ENCODE measurements around the gene TMX3. TPM values are rescaled to one million over a fixed set of nuclear protein-coding genes. Genes with fewer than 3 reads are reported as not detected.

TMX3 gene
- total and polyA plus RNA-seq, 5 experiments from 2014 or later, result 13.0 to 72.4 (median 18.5) TPM

- Mint-ChIP-seq H3K27me3 (peaks cover 0 to 7% (median 0%) of the 10 kb centered on the region in 5 donors), H3K27ac (no peak overlapping the region)
- POLR2A ChIA-PET, result no interaction called here
Measured at GRCh38 chr18:68728081-68728700, 13.3 kb upstream of the TMX3 start.

GRCh38 chr18:68727506-68727905, 12.6 kb upstream of the TMX3 start:
- Mint-ChIP-seq H3K9me3 (no peaks in the 10 kb centered on the region), H3K27ac (no peak overlapping the region), H3K4me1 (peaks cover 7 to 13% (median 9%) of the 10 kb centered on the region in 4 donors), H3K4me3 (no peak overlapping the region), H3K36me3 (no peaks in the 10 kb centered on the region), H3K27me3 (peaks cover 0 to 7% (median 0%) of the 10 kb centered on the region in 5 donors)
- no peak for ATAC-seq
- no peak for DNase-seq
- POLR2A ChIA-PET, result no interaction called here

More at GRCh38 chr18:68728081-68728700, 13.3 kb upstream of the TMX3 start:
- no peak overlapping the region for H3K4me3 Mint-ChIP-seq
- ATAC-seq (no peak), DNase-seq (no peak)
- no peaks in the 10 kb centered on the region for H3K36me3 Mint-ChIP-seq
- no peaks in the 10 kb centered on the region for H3K9me3 Mint-ChIP-seq
- H3K4me1 Mint-ChIP-seq, result peaks cover under 1 to 7% (median 6%) of the 10 kb centered on the region in 4 donors

- DNase-seq (no peak), ATAC-seq (no peak)
- H3K36me3 Mint-ChIP-seq, result no peaks in the 10 kb centered on the region
- H3K27me3 Mint-ChIP-seq, result peaks cover 0 to 4% (median 0%) of the 10 kb centered on the region in 5 donors
- no peak overlapping the region for H3K27ac Mint-ChIP-seq
- no peaks in the 10 kb centered on the region for H3K9me3 Mint-ChIP-seq
- H3K4me3 Mint-ChIP-seq, result no peak overlapping the region
- H3K4me1 Mint-ChIP-seq, result peaks cover 16 to 32% (median 31%) of the 10 kb centered on the region in 4 donors
- POLR2A ChIA-PET, result no interaction called here
Measured at GRCh38 chr18:68725346-68725745, 10.4 kb upstream of the TMX3 start.

GRCh38 chr18:68724021-68724420, 9.1 kb upstream of the TMX3 start:
- no peaks in the 10 kb centered on the region for H3K9me3 Mint-ChIP-seq
- ATAC-seq (no peak), DNase-seq (no peak)
- H3K4me3 Mint-ChIP-seq, result peak overlapping the region in 1 of 10 donors; percentile 10
- peaks cover 16 to 34% (median 32%) of the 10 kb centered on the region in 4 donors for H3K4me1 Mint-ChIP-seq
- H3K27ac Mint-ChIP-seq, result peak overlapping the region in 1 of 10 donors; percentile 97
- POLR2A ChIA-PET, result no interaction called here
- H3K27me3 Mint-ChIP-seq, result peaks cover 0 to 4% (median 0%) of the 10 kb centered on the region in 5 donors
- H3K36me3 Mint-ChIP-seq, result peaks cover 0 to 7% (median 0%) of the 10 kb centered on the region in 3 donors

DNA sequence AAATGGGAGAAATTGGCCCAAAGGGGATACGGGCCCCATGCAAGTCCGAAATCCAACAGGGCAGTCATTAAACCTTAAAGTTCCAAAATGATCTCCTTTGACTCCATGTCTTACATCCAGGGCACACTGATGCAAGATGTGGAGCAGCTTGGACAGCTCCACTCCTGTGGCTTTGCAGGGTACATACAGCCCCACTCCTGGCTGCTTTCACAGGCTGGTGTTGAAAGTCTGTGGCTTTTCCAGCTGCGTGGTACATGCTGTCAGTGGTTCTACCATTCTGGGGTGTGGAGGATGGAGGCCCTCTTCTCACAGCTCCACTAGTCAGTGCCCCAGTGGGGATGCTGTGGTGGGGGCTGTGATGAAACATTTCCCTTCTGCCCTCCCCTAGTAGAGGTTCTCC, 8.6 kb upstream of the TMX3 start:
- H3K4me1 Mint-ChIP-seq, result peaks cover 16 to 34% (median 32%) of the 10 kb centered on the region in 4 donors
- POLR2A ChIA-PET, result no interaction called here

DNA sequence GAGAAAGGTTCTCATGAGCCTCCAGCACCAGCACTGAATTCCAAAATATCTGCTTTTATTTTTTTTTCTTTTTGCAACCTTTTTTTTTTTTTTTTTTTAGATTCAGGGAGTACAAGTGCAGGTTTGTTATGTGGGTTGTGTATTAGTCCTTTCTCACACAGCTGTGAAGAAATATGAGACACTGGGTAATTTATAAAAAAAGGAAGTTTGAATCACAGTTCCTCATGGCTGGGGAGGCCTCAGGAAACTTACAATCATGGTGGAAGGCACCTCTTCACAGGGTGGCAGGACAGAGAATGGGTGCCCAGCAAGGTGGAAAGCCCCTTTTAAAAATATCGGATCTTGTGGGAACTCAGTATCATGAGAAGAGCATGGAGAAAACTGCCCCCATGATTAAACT, 7.9 kb upstream of the TMX3 start:
- H3K4me1 Mint-ChIP-seq, result peaks cover 16 to 34% (median 32%) of the 10 kb centered on the region in 4 donors
- no peak for DNase-seq
- ATAC-seq, result no peak
- POLR2A ChIA-PET, result no interaction called here
- peaks cover 0 to 7% (median 0%) of the 10 kb centered on the region in 3 donors for H3K36me3 Mint-ChIP-seq
- H3K9me3 Mint-ChIP-seq, result no peaks in the 10 kb centered on the region
- H3K27ac Mint-ChIP-seq, result peak overlapping the region in 5 of 10 donors; percentile 61 to 98 (median 97)
- H3K4me3 Mint-ChIP-seq, result peak overlapping the region in 1 of 10 donors; percentile 86
- no peaks in the 10 kb centered on the region for H3K27me3 Mint-ChIP-seq

More for the DNA sequence above, 8.6 kb upstream of the TMX3 start:
- Mint-ChIP-seq H3K27ac (peak overlapping the region in 6 of 10 donors; percentile 12 to 98 (median 59)), H3K36me3 (peaks cover 0 to 7% (median 0%) of the 10 kb centered on the region in 3 donors), H3K9me3 (no peaks in the 10 kb centered on the region), H3K4me3 (peak overlapping the region in 3 of 10 donors; percentile 10 to 29 (median 11)), H3K27me3 (peaks cover 0 to 2% (median 0%) of the 10 kb centered on the region in 5 donors)
- no peak for DNase-seq
- no peak for ATAC-seq

- H3K4me3 Mint-ChIP-seq, result peak overlapping the region; percentile 73 to 92 (median 88)
- H3K9me3 Mint-ChIP-seq, result no peaks in the 10 kb centered on the region
- DNase-seq, result peak in 3 of 10 donors; percentile 27 to 50 (median 46)
- no peaks in the 10 kb centered on the region for H3K27me3 Mint-ChIP-seq
- peaks cover 0 to 7% (median 0%) of the 10 kb centered on the region in 3 donors for H3K36me3 Mint-ChIP-seq
- peak; percentile 90 to 92 for ATAC-seq
- H3K27ac Mint-ChIP-seq, result peak overlapping the region; percentile 61 to 98 (median 94)
- peaks cover 16 to 34% (median 32%) of the 10 kb centered on the region in 4 donors for H3K4me1 Mint-ChIP-seq
- POLR2A ChIA-PET, result interaction anchor here (1.1 kb wide), 1 partner anchor 9 kb away, joined by 3 read pairs; no protein-coding TSS in a partner anchor
Measured at GRCh38 chr18:68721681-68722583, 7.0 kb upstream of the TMX3 start.

- peaks cover 0 to 30% (median 16%) of the 10 kb centered on the region in 3 donors for H3K36me3 Mint-ChIP-seq
- H3K27me3 Mint-ChIP-seq, result no peaks in the 10 kb centered on the region
- H3K27ac Mint-ChIP-seq, result peak overlapping the region; percentile 86 to 97 (median 92)
- ATAC-seq (peak; percentile 4 to 5), DNase-seq (no peak)
- H3K9me3 Mint-ChIP-seq, result no peaks in the 10 kb centered on the region
- POLR2A ChIA-PET, result interaction anchor here (1.4 kb wide), 1 partner anchor 1491 kb away, joined by 3 read pairs; the partner anchor contains the start of gene RTTN
- peak overlapping the region; percentile 94 to 100 (median 98) for H3K4me3 Mint-ChIP-seq
- H3K4me1 Mint-ChIP-seq, result peaks cover 19 to 54% (median 52%) of the 10 kb centered on the region in 4 donors
Measured at GRCh38 chr18:68714366-68714711, 569 bp downstream of the TMX3 start.

GRCh38 chr18:68713796-68714195, 1.1 kb downstream of the TMX3 start:
- POLR2A ChIA-PET, result no interaction called here
- Mint-ChIP-seq H3K36me3 (peaks cover 0 to 36% (median 16%) of the 10 kb centered on the region in 3 donors), H3K27ac (peak overlapping the region; percentile 86 to 97 (median 92)), H3K9me3 (no peaks in the 10 kb centered on the region), H3K4me3 (peak overlapping the region; percentile 94 to 100 (median 98)), H3K27me3 (no peaks in the 10 kb centered on the region), H3K4me1 (peaks cover 19 to 57% (median 56%) of the 10 kb centered on the region in 4 donors)
- DNase-seq, result no peak
- ATAC-seq, result no peak

GRCh38 chr18:68713131-68713530, 1.8 kb downstream of the TMX3 start:
- H3K27me3 Mint-ChIP-seq, result no peaks in the 10 kb centered on the region
- POLR2A ChIA-PET, result interaction anchor here (0.9 kb wide), 1 partner anchor 9 kb away, joined by 3 read pairs; no protein-coding TSS in a partner anchor

DNA sequence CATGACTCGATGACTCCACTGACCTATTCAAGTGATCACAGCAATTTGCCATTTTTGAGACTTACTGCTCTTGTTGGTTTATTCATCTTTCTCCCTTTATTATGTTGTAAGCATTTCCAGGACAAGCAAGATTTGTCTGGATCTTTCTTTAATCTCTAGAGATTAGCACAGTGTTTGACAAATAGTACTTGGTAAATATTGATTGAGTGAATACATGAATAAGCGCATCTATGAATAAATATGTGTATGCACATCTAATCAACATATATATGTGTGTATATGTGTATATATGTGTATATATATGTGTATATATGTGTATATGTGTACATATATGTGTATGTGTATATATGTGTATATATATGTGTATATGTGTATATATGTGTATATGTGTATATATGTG, 7.3 kb downstream of the TMX3 start:
- DNase-seq (no peak), ATAC-seq (no peak)
- Mint-ChIP-seq H3K4me1 (peaks cover 20 to 77% (median 66%) of the 10 kb centered on the region in 4 donors), H3K27me3 (no peaks in the 10 kb centered on the region), H3K27ac (no peak overlapping the region), H3K4me3 (no peak overlapping the region), H3K36me3 (peaks cover 0 to 86% (median 29%) of the 10 kb centered on the region in 3 donors), H3K9me3 (no peaks in the 10 kb centered on the region)
- POLR2A ChIA-PET, result no interaction called here

More at GRCh38 chr18:68713131-68713530, 1.8 kb downstream of the TMX3 start:
- ATAC-seq (no peak), DNase-seq (no peak)
- H3K9me3 Mint-ChIP-seq, result no peaks in the 10 kb centered on the region
- peaks cover 20 to 64% (median 60%) of the 10 kb centered on the region in 4 donors for H3K4me1 Mint-ChIP-seq
- peak overlapping the region; percentile 54 to 99 (median 76) for H3K4me3 Mint-ChIP-seq
- peak overlapping the region in 6 of 10 donors; percentile 11 to 86 (median 34) for H3K27ac Mint-ChIP-seq
- H3K36me3 Mint-ChIP-seq, result peaks cover 0 to 42% (median 18%) of the 10 kb centered on the region in 3 donors

DNA sequence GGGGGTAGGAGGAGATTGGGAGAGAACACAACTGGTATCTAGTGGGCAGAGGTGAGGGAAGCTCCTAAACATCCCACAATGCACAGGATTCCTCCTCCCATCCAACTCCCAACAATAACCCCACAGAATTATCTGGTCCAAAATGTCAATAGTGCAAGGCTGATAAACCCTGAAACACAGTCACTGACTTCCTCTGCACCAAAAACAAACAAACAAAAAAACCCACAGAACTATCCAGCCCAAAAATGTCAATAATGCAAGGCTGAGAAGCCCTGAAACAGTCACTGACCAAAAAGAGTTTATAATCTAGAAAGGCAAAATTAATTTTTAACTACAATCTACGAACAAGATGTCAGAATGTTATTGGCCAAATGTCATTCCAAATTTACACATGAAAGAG, 9.8 kb downstream of the TMX3 start:
- POLR2A ChIA-PET, result no interaction called here
- Mint-ChIP-seq H3K4me3 (no peak overlapping the region), H3K27ac (peak overlapping the region in 6 of 10 donors; percentile 6 to 85 (median 16)), H3K9me3 (no peaks in the 10 kb centered on the region), H3K36me3 (peaks cover 0 to 83% (median 19%) of the 10 kb centered on the region in 3 donors), H3K27me3 (no peaks in the 10 kb centered on the region), H3K4me1 (peaks cover 18 to 63% (median 54%) of the 10 kb centered on the region in 4 donors)
- no peak for ATAC-seq
- no peak for DNase-seq

Measured in naive thymus-derived CD8-positive, alpha-beta T cell (primary cell).